ENCODE measurements around the gene PDE7B. TPM values are rescaled to one million over a fixed set of nuclear protein-coding genes. Genes with fewer than 3 reads are reported as not detected.

PDE7B gene
- total RNA-seq, 2 donors from 2014 or later, result 0.04 TPM; not detected in 1

DNA sequence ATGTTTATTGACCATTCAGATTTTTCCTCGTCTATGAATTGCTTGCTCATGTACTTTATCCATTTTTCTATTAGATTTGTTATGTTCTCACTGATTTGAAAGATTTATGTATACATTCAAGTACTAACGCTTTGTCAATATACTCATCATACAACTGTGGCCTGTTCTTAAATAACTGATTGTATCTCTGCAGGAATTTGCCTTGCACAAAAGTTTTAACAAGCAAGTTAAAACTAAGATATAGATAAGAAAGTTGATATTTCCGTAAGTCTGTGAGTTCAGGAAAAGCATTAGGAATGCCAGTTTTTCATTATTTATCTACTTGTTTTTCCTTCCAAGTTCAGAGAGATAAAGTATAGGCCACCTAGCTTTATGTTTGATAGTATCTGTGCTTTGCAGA is 95.2 kb downstream of the PDE7B start:
- no peaks in the 10 kb centered on the region for H3K4me1 Mint-ChIP-seq
- no peak for ATAC-seq (replicated peaks)
- H3K27ac Mint-ChIP-seq, result no peak overlapping the region
- H3K4me3 Mint-ChIP-seq, result no peak overlapping the region
- H3K9me3 Mint-ChIP-seq, result no peaks in the 10 kb centered on the region
- H3K36me3 Mint-ChIP-seq (ENCODE audit: low read depth), result no peaks in the 10 kb centered on the region
- peaks cover 7% of the 10 kb centered on the region for H3K27me3 Mint-ChIP-seq

DNA sequence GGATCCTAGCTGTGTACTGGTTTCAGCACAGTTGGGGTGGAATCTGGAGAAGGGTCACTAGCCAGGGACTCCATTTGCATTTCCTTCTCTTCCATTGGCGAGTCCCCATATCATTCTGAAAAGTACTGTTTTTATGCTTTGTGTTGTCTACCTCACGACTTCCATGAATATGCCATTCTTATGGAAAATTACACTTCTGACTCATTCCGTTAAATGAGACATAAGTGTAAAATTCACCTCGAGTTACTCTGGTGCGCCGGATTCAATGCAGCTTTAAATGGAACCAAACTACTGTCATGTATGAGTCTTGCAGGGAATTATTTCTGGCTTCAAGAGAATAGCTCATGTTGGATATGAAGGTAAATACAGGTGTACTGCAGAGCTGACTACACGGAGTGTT is 99.2 kb downstream of the PDE7B start:
- H3K9me3 Mint-ChIP-seq, result no peaks in the 10 kb centered on the region
- peaks cover 7% of the 10 kb centered on the region for H3K27me3 Mint-ChIP-seq
- H3K36me3 Mint-ChIP-seq (ENCODE audit: low read depth), result no peaks in the 10 kb centered on the region
- H3K4me1 Mint-ChIP-seq, result no peaks in the 10 kb centered on the region
- H3K4me3 Mint-ChIP-seq, result no peak overlapping the region
- ATAC-seq (replicated peaks), result no peak
- no peak overlapping the region for H3K27ac Mint-ChIP-seq

DNA sequence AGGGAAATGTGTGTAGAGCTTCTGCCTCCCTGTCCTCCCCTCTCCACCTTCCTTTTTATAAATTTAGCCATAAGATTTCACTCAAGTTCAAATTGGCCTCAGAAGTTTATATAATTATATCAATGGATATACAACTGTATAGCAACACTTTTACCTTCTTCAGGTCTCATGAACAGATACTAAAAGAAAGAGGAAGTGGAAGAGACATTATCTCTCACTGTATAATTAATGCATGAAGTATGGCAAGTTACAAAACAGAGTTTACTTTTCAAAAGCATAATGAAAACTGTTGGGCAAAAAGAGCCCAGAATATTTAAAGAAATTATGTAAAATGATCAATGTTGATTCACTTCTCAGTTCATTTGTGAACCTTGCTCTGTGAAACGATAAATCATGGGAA is 99.7 kb downstream of the PDE7B start:
- Mint-ChIP-seq H3K27ac (no peak overlapping the region), H3K4me1 (no peaks in the 10 kb centered on the region), H3K9me3 (no peaks in the 10 kb centered on the region), H3K27me3 (peaks cover 7% of the 10 kb centered on the region), H3K4me3 (no peak overlapping the region), H3K36me3 (ENCODE audit: low read depth) (no peaks in the 10 kb centered on the region)
- no peak for ATAC-seq (replicated peaks)

- ATAC-seq (replicated peaks), result no peak
- Mint-ChIP-seq H3K9me3 (no peaks in the 10 kb centered on the region), H3K36me3 (ENCODE audit: low read depth) (no peaks in the 10 kb centered on the region), H3K27ac (no peak overlapping the region), H3K27me3 (peaks cover 4% of the 10 kb centered on the region), H3K4me1 (no peaks in the 10 kb centered on the region), H3K4me3 (no peak overlapping the region)
Measured at GRCh38 chr6:135953818-135954217, 102.3 kb downstream of the PDE7B start.

DNA sequence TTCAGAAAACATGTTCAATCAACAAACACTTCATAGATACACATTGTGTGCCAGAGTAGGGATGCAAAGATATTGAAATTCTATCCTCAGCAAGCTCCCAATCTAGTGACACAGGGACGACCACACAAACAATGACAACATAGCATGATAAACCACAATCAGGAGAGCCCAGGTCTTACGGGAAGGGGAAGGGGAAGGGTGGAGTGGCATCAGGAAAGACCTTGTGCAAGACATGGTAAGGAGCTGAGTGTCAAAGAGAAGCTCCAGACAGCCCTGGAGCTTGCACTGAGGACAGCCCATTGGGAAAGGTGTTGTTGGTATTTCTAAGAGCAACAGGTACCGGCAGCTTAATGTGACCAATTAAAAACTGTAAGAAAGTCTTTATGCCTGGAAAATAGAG is 103.6 kb downstream of the PDE7B start:
- no peak overlapping the region for H3K4me3 Mint-ChIP-seq
- no peak for ATAC-seq (replicated peaks)
- H3K27me3 Mint-ChIP-seq, result peaks cover 4% of the 10 kb centered on the region
- no peaks in the 10 kb centered on the region for H3K4me1 Mint-ChIP-seq
- no peaks in the 10 kb centered on the region for H3K36me3 Mint-ChIP-seq (ENCODE audit: low read depth)
- no peak overlapping the region for H3K27ac Mint-ChIP-seq
- H3K9me3 Mint-ChIP-seq, result no peaks in the 10 kb centered on the region

DNA sequence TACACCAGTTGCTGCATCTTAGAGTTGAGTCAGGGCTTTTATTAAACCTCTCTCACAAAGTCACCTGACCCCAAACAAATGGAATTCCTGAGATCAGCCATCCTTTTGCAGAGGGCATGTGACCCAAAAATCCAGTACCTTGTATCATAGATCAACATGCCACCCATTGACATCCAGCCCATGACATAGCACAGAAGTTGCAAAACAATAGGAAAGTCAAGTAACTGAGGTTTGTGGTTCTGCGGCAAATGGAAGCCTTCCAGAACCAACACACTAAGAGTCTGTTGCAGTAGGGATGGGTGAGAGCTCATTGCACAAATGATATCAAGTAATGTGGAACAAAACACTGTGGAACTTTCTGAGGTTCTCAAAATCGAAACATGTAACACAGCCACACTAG is 111.2 kb downstream of the PDE7B start:
- Mint-ChIP-seq H3K36me3 (ENCODE audit: low read depth) (no peaks in the 10 kb centered on the region), H3K27ac (no peak overlapping the region), H3K9me3 (peaks cover 4% of the 10 kb centered on the region), H3K4me3 (no peak overlapping the region), H3K4me1 (no peaks in the 10 kb centered on the region), H3K27me3 (peaks cover 14% of the 10 kb centered on the region)
- ATAC-seq (replicated peaks), result no peak

- Mint-ChIP-seq H3K27me3 (peaks cover 18% of the 10 kb centered on the region), H3K36me3 (ENCODE audit: low read depth) (no peaks in the 10 kb centered on the region), H3K9me3 (peaks cover 6% of the 10 kb centered on the region), H3K27ac (no peak overlapping the region), H3K4me3 (no peak overlapping the region), H3K4me1 (no peaks in the 10 kb centered on the region)
- ATAC-seq (replicated peaks), result no peak
Measured at GRCh38 chr6:135970750-135971149, 119.2 kb downstream of the PDE7B start.

DNA sequence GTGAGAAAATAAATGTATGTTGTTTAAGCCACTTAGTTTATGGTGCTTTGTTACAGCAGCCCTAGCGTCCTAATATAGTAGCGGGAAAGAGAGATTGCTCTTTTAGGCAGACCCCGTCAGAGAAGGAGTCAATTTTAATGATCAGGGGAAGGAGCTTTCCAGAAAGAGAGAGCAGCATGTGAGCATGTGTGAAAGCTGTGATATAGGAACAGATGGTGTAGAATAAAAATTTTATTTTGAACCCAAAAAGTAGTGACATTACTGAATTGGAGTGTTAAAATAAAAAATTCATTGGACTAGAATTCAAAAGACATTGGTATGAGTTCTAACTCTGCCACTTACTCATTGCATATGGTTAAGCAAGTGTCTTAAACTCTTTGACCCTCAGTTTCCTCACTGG is 119.8 kb downstream of the PDE7B start:
- Mint-ChIP-seq H3K9me3 (peaks cover 6% of the 10 kb centered on the region), H3K27ac (no peak overlapping the region)

GRCh38 chr6:135972150-135972549 is 120.6 kb downstream of the PDE7B start:
- no peak overlapping the region for H3K27ac Mint-ChIP-seq

More for the DNA sequence above, 119.8 kb downstream of the PDE7B start:
- no peaks in the 10 kb centered on the region for H3K4me1 Mint-ChIP-seq
- peaks cover 18% of the 10 kb centered on the region for H3K27me3 Mint-ChIP-seq
- no peaks in the 10 kb centered on the region for H3K36me3 Mint-ChIP-seq (ENCODE audit: low read depth)
- ATAC-seq (replicated peaks), result no peak
- H3K4me3 Mint-ChIP-seq, result no peak overlapping the region

DNA sequence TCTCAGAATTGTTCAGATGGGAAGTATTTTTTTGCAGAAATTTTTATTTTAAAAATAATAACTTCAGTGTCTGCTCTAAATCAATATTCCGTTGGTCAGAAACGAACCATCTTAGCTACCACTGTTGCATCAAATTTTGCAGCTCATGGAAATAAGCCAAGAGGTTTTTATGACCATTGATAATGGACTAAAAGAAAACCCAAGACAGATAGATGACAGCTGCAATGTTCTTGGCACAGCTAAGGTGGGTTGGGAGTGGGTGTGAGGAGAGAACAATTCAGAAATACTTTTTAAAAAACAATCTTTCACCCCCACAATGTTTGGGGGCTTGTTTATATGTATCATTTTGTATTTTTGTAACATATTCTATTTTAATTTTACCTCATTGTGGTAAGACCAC is 121.1 kb downstream of the PDE7B start:
- Mint-ChIP-seq H3K27ac (no peak overlapping the region), H3K4me3 (no peak overlapping the region), H3K9me3 (peaks cover 6% of the 10 kb centered on the region), H3K4me1 (no peaks in the 10 kb centered on the region), H3K36me3 (ENCODE audit: low read depth) (no peaks in the 10 kb centered on the region), H3K27me3 (peaks cover 18% of the 10 kb centered on the region)
- no peak for ATAC-seq (replicated peaks)

More at GRCh38 chr6:135972150-135972549, 120.6 kb downstream of the PDE7B start:
- Mint-ChIP-seq H3K9me3 (peaks cover 6% of the 10 kb centered on the region), H3K4me3 (no peak overlapping the region), H3K4me1 (no peaks in the 10 kb centered on the region), H3K36me3 (ENCODE audit: low read depth) (no peaks in the 10 kb centered on the region), H3K27me3 (peaks cover 18% of the 10 kb centered on the region)
- ATAC-seq (replicated peaks), result no peak

DNA sequence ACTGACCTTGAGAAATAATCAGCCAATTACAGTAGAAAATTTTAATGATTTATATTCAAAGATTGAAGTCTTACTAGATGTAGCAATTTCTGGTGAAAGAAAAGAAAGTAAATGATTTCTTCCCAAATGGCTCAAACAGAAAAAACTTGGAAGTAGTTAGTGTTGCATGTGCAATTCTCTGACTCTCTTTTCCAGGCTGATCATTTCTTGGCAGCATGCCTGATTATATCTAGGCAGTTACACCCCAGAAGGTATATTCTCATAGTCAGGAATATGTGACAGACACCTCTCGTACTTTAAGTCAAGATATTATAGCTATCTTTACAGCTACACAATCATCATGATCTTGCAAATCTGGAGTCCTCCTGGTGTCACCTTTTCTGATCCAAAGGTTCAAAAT is 122.9 kb downstream of the PDE7B start:
- Mint-ChIP-seq H3K9me3 (peaks cover 6% of the 10 kb centered on the region), H3K27me3 (peaks cover 14% of the 10 kb centered on the region), H3K4me3 (no peak overlapping the region), H3K36me3 (ENCODE audit: low read depth) (no peaks in the 10 kb centered on the region), H3K4me1 (no peaks in the 10 kb centered on the region), H3K27ac (no peak overlapping the region)
- no peak for ATAC-seq (replicated peaks)

DNA sequence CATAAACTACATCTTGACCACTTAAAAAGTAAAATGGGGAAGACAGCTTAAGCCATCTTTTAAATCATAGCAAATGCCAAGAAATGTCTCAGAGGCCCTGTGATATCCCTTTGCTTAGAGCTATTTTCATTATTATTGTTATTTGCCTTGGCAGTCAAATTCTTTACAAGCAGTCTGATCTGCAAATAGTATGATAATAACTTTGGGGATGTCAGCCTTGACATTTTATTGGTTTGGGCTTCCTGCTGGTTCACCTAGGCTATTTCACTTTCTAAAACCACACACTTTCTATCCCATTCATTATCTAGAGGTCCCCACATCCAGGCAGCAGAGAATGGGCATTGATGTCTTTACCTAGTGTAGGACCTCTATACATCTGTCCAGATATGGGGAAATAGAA is 125.1 kb downstream of the PDE7B start:
- Mint-ChIP-seq H3K27ac (no peak overlapping the region), H3K4me3 (no peak overlapping the region), H3K4me1 (no peaks in the 10 kb centered on the region), H3K9me3 (peaks cover 6% of the 10 kb centered on the region), H3K36me3 (ENCODE audit: low read depth) (no peaks in the 10 kb centered on the region), H3K27me3 (peaks cover 7% of the 10 kb centered on the region)
- no peak for ATAC-seq (replicated peaks)

DNA sequence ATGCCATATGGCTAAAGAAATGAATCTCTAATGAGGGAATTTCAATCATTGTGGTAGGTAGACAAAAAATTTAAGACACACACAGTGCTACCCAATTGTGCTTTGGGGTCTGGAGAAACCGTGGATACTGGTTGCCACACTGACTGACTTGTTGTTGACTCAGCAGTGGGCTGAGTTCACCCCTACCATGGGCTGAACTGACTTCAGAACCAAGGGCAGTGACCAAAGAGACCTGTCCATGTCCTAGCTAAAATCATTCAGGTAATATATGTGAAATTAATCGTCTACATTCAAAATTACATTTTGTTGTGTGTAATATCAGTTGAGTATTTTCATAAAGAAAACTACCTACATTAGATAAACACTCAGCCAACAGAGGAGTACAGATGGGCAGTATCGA is 131.6 kb downstream of the PDE7B start:
- Mint-ChIP-seq H3K27ac (no peak overlapping the region), H3K9me3 (no peaks in the 10 kb centered on the region), H3K4me3 (no peak overlapping the region), H3K4me1 (no peaks in the 10 kb centered on the region), H3K36me3 (ENCODE audit: low read depth) (no peaks in the 10 kb centered on the region), H3K27me3 (no peaks in the 10 kb centered on the region)
- ATAC-seq (replicated peaks), result no peak

- no peaks in the 10 kb centered on the region for H3K4me1 Mint-ChIP-seq
- no peak overlapping the region for H3K4me3 Mint-ChIP-seq
- H3K36me3 Mint-ChIP-seq (ENCODE audit: low read depth), result no peaks in the 10 kb centered on the region
- peaks cover 4% of the 10 kb centered on the region for H3K27me3 Mint-ChIP-seq
- no peaks in the 10 kb centered on the region for H3K9me3 Mint-ChIP-seq
- H3K27ac Mint-ChIP-seq, result no peak overlapping the region
- ATAC-seq (replicated peaks), result no peak
Measured at GRCh38 chr6:135983718-135984343, 132.3 kb downstream of the PDE7B start.

DNA sequence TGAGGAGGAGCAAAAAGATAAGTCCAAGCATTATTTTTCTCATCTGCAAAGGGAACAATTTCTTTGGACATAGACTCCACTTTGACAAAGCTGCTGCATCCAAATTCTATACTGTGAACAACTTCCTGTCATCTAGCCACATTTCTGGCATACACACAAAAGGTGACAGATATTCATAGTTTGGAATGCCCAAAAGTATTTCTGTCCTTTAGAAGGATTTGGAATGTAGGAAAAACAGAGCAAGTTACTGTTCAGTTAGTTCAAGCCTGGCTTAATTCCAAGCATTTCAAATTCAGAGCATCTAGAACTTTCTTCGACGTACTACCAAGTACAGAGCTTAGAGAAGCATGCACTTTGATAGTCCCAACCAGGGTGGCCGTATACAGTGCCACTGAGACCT is 134.0 kb downstream of the PDE7B start:
- peaks cover under 1% of the 10 kb centered on the region for H3K9me3 Mint-ChIP-seq
- no peaks in the 10 kb centered on the region for H3K36me3 Mint-ChIP-seq (ENCODE audit: low read depth)
- ATAC-seq (replicated peaks), result no peak
- H3K4me3 Mint-ChIP-seq, result no peak overlapping the region
- H3K4me1 Mint-ChIP-seq, result no peaks in the 10 kb centered on the region
- peaks cover 5% of the 10 kb centered on the region for H3K27me3 Mint-ChIP-seq
- no peak overlapping the region for H3K27ac Mint-ChIP-seq

DNA sequence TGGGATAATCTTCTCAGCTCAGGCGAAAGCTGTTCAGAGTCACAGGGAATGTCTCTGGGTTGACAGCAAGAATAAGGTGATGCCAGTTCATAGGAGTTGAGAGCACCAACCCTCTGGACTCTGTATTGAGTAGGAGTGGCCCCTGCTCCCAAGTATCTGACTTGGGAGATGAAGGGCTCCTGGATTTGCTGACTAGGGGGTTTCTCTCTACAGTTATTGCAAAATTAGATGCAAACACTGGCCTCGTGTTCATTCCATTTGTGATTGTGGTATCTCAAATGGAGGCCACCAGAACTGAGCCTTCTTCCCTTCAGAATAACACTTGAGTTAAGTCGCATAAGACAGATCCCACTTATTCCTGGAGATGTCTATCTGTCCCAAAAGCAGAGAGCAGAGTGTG is 135.7 kb downstream of the PDE7B start:
- Mint-ChIP-seq H3K4me3 (no peak overlapping the region), H3K4me1 (no peaks in the 10 kb centered on the region), H3K36me3 (ENCODE audit: low read depth) (no peaks in the 10 kb centered on the region), H3K27ac (no peak overlapping the region), H3K27me3 (peaks cover 5% of the 10 kb centered on the region), H3K9me3 (peaks cover 3% of the 10 kb centered on the region)
- no peak for ATAC-seq (replicated peaks)

Data from activated T-helper 17 cell treated with anti-CD3 and anti-CD28 coated beads, Interleukin-2, amount 50 U/mL, for 72 hours (primary cell).